K562 (cell line): ENCODE results near the gene PRRT2. TPM values are rescaled to one million over a fixed set of nuclear protein-coding genes. Genes with fewer than 3 reads are reported as not detected.

Experiments used
- ATAC-seq: fragments of 200-7000 bp; cut with Tn5 transposase; 3 replicates; pipeline ENCODE4 v1.9.1; 2020; ENCODE audit warnings: moderate library complexity
- BruUV-seq: library from RNA; stranded (reverse); fragments of 400-500 nt; replicated peaks from 2 replicates; lab custom pipeline; 2021; lab: Mats Ljungman, UMichigan
- CTCF ChIA-PET: fragments of 300-600 bp; formaldehyde crosslinking; extraction: SDS; loops from one replicate; lab custom pipeline; 2021; ENCODE audit warnings: low intra/inter-chr PET ratio; lab: Yijun Ruan, JAX
- POLR2A ChIA-PET: fragments of 300-600, 350-650 bp; sonication (Branson Sonifier 250); formaldehyde crosslinking; extraction: SDS; loops from one replicate; lab custom pipeline; 2021; ENCODE audit warnings: antibody characterized with exemption, inconsistent platforms; lab: Yijun Ruan, JAX
- DNase-seq, 4 experiments: peaks; one replicate each; pipeline versions ENCODE4 v3.0.0 to v3.0.0-alpha.2; 2011 to 2018; ENCODE audit warnings: low spot score in 3 of 4, mixed read lengths in 3 of 4; ENCODE audit errors: extremely low read depth in 1 of 4
- FAIRE-seq: peaks from 2 replicates; lab custom pipeline; 2011; peaks lifted over from hg19 to GRCh38; lab: Jason Lieb, UNC
- H2AFZ ChIP-seq: 2 replicates; pipeline ENCODE4 v1.6.0; 2011; ENCODE audit warnings: low read depth, low read length, control low read depth, inconsistent platforms
- H3K27ac ChIP-seq: fragments of 200-600 bp; 3 replicates; pipeline ENCODE4 v1.8.0; 2011; ENCODE audit warnings: low read depth, mild to moderate bottlenecking, control low read depth, inconsistent platforms, low read length, moderate library complexity, mixed read lengths; ENCODE audit errors: extremely low read depth
- H3K27me3 ChIP-seq, 2 experiments: fragments of 300-600 bp in 1 of 2; 2 replicates in 1 of 2; 3 replicates in 1 of 2; pipeline versions ENCODE4 v1.6.0 to v1.8.0; 2011; ENCODE audit warnings: inconsistent platforms in 2 of 2, low read length in 2 of 2, mild to moderate bottlenecking in 1 of 2, mixed read lengths in 1 of 2, moderate library complexity in 1 of 2; ENCODE audit not compliant: control insufficient read depth in 2 of 2, insufficient read depth in 2 of 2
- H3K36me3 ChIP-seq: fragments of 300-600 bp; 3 replicates; pipeline ENCODE4 v1.8.0; 2011; ENCODE audit warnings: mild to moderate bottlenecking, low read length, inconsistent platforms; ENCODE audit not compliant: control insufficient read depth, insufficient read depth
- H3K4me1 ChIP-seq, 2 experiments: fragments of 200-600 bp in 1 of 2; replicated peaks in 1 of 2; 2 replicates in 1 of 2; 3 replicates in 1 of 2; pipeline versions ENCODE4 v1.5.1 to v1.8.0; 2011; ENCODE audit warnings: inconsistent platforms in 2 of 2, low read length in 2 of 2, mild to moderate bottlenecking in 1 of 2, mixed read lengths in 1 of 2, moderate library complexity in 1 of 2; ENCODE audit not compliant: control insufficient read depth in 2 of 2, insufficient read depth in 2 of 2
- H3K4me2 ChIP-seq: 2 replicates; pipeline ENCODE4 v1.6.1; 2011; ENCODE audit warnings: low read length, control low read depth, inconsistent platforms, mixed read lengths; ENCODE audit not compliant: insufficient read depth
- H3K4me3 ChIP-seq: fragments of 200-600 bp; sonication (generic), shearing (Covaris generic); 2 replicates; pipeline ENCODE4 v1.5.1; 2016; ENCODE audit warnings: control low read depth, inconsistent platforms
- H3K79me2 ChIP-seq: fragments of 200-600 bp; 3 replicates; pipeline ENCODE4 v1.8.0; 2011; ENCODE audit warnings: low read length, inconsistent platforms; ENCODE audit not compliant: control insufficient read depth, insufficient read depth
- H3K9ac ChIP-seq, 2 experiments: 2 replicates each; pipeline versions ENCODE4 v1.6.0 to v1.6.1; 2011; ENCODE audit warnings: low read depth in 2 of 2, low read length in 2 of 2, control low read depth in 1 of 2, inconsistent platforms in 1 of 2, mild to moderate bottlenecking in 1 of 2, mixed read lengths in 1 of 2; ENCODE audit not compliant: insufficient read depth in 1 of 2
- H3K9me1 ChIP-seq: one replicate; pipeline ENCODE4 v1.6.0; 2011; ENCODE audit warnings: inconsistent platforms, mild to moderate bottlenecking, low read length, moderate library complexity; ENCODE audit not compliant: control insufficient read depth, insufficient read depth
- H3K9me3 ChIP-seq: replicated peaks from 2 replicates; pipeline ENCODE4 v1.5.1; 2011; ENCODE audit warnings: low read depth, low read length, inconsistent platforms; ENCODE audit not compliant: control insufficient read depth, insufficient read depth
- H4K20me1 ChIP-seq: replicated peaks from 2 replicates; pipeline ENCODE4 v1.6.1; 2011; ENCODE audit warnings: low read length, inconsistent platforms, mixed read lengths; ENCODE audit not compliant: control insufficient read depth, insufficient read depth
- ARID2 ChIP-seq: fragments of 450-650 bp; IDR thresholded peaks from 2 replicates; pipeline ENCODE4 v1.6.1; 2017; ENCODE audit warnings: antibody characterized with exemption, mild to moderate bottlenecking
- GATAD2A ChIP-seq: fragments of 450-650 bp; IDR thresholded peaks from 2 replicates; pipeline ENCODE4 v1.6.1; 2017
- KDM4B ChIP-seq, 2 experiments: fragments of 450-650 bp in 1 of 2; sonication (generic) in 1 of 2; IDR thresholded peaks; 2 replicates each; pipeline ENCODE4 v1.6.1; 2016 to 2017; ENCODE audit warnings: borderline replicate concordance in 2 of 2, antibody characterized with exemption in 1 of 2, low read depth in 1 of 2, mild to moderate bottlenecking in 1 of 2
- MYBL2 ChIP-seq, 2 experiments: fragments of 450-650 bp in 1 of 2; sonication (generic) in 1 of 2; formaldehyde crosslinking in 1 of 2; IDR thresholded peaks; 2 replicates each; pipeline versions ENCODE4 v1.6.1 to v1.8.1; 2017 to 2022; ENCODE audit warnings: borderline replicate concordance in 1 of 2, inconsistent platforms in 1 of 2, low read depth in 1 of 2, mild to moderate bottlenecking in 1 of 2, missing genetic modification reagents in 1 of 2, moderate library complexity in 1 of 2
- POLR2AphosphoS2 ChIP-seq: IDR thresholded peaks from 2 replicates; pipeline ENCODE4 v1.6.1; 2012; ENCODE audit warnings: low read length, improper control_type of control experiment
- RUNX1 ChIP-seq: sonication (generic); IDR thresholded peaks from 2 replicates; pipeline ENCODE4 v1.6.1; 2016; ENCODE audit warnings: antibody characterized with exemption, low read depth
- SMAD3 ChIP-seq: fragments of 450-650 bp; formaldehyde crosslinking; conservative IDR thresholded peaks from 2 replicates; pipeline ENCODE4 v1.4.0; 2020; ENCODE audit warnings: mild to moderate bottlenecking
- SMARCC2 ChIP-seq: fragments of 450-650 bp; IDR thresholded peaks from 2 replicates; pipeline ENCODE4 v1.6.1; 2017; ENCODE audit warnings: antibody characterized with exemption, moderate library complexity, mild to moderate bottlenecking, low read depth
- TRIM25 ChIP-seq: fragments of 450-650 bp; IDR thresholded peaks from 2 replicates; pipeline ENCODE4 v1.7.0; 2016; ENCODE audit warnings: borderline replicate concordance
- ZKSCAN8 ChIP-seq: fragments of 200-800 bp; sonication (Bioruptor generic); IDR thresholded peaks from 2 replicates; pipeline ENCODE4 v1.6.1; 2016; ENCODE audit warnings: missing genetic modification characterization, missing compliant biosample characterization
- ZNF444 ChIP-seq: fragments of 250-450 bp; sonication (Bioruptor Pico); IDR thresholded peaks from 2 replicates; pipeline ENCODE4 v1.4.0; 2020; ENCODE audit warnings: mild to moderate bottlenecking, moderate library complexity
- WGBS: fragments of 100-300 bp; shearing (Covaris generic); methylation state at CpG from one replicate; pipeline ENCODE4 v1.1.6; 2016; ENCODE audit warnings: low coverage, mixed read lengths; ENCODE audit not compliant: insufficient coverage; ENCODE audit errors: missing lambda C conversion rate; 5-methylcytosine and 5-hydroxymethylcytosine counted together
- in situ Hi-C: fragments of 300-500 bp; cut with MboI; formaldehyde crosslinking; loops from 4 replicates; pipeline ENCODE4 v1.15.0; 2018; ENCODE audit warnings: inconsistent platforms, mixed read lengths
- intact Hi-C: fragments of 100-400 bp; cut with micrococcal nuclease; formaldehyde crosslinking; loops from 2 replicates; pipeline ENCODE4 v1.14.2; 2022
- polyA plus RNA-seq, 8 experiments: library from polyadenylated mRNA; depleted of rRNA in 4 of 8; stranded (reverse) in 5 of 8; unstranded in 3 of 8; fragments of >200 nt; fragmentation: Nextera tagmentation in 2 of 8; fragmentation: Illumina TruSeq in 1 of 8; extraction: Ambion mirVana in 2 of 8; extraction: Trizol in 1 of 8; gene quantifications; 2 replicates each; pipeline versions ENCODE4 v1.2.1 to v1.2.3, GENCODE V29; 2011 to 2014; ENCODE audit warnings: inconsistent platforms in 1 of 8, missing spikeins in 1 of 8
- total RNA-seq, 7 experiments: library from RNA; depleted of rRNA in 6 of 7; stranded (reverse); fragments of >200 nt in 6 of 7; fragmentation: Illumina TruSeq in 2 of 7; extraction: Trizol in 2 of 7; gene quantifications; 2 replicates each; pipeline versions ENCODE4 v1.2.1 to v1.2.3, GENCODE V29; 2011 to 2021; ENCODE audit warnings: low replicate concordance in 1 of 7
- TF ChIP-seq, protein P1 (sequence below): fragments of 250-450 bp; sonication (Bioruptor Pico); IDR thresholded peaks from 2 replicates; pipeline ENCODE4 v1.5.0; 2021
- TF ChIP-seq, protein P2 (sequence below): IDR thresholded peaks from 2 replicates; pipeline ENCODE4 v1.6.1; 2012; ENCODE audit warnings: low read depth, low read length, improper control_type of control experiment, borderline replicate concordance
- TF ChIP-seq, protein P3 (sequence below): fragments of 250-450 bp; sonication (Bioruptor Pico); IDR thresholded peaks from 2 replicates; pipeline ENCODE4 v1.4.0; 2020; ENCODE audit warnings: mild to moderate bottlenecking, moderate library complexity

PRRT2 gene
- total and polyA plus RNA-seq, 9 of the 15 experiments (the other 6 are each of a cell fraction or from before 2014, with no cell fraction given) = 0.11 to 1.0 (median 0.42) TPM; not detected in 2

DNA sequence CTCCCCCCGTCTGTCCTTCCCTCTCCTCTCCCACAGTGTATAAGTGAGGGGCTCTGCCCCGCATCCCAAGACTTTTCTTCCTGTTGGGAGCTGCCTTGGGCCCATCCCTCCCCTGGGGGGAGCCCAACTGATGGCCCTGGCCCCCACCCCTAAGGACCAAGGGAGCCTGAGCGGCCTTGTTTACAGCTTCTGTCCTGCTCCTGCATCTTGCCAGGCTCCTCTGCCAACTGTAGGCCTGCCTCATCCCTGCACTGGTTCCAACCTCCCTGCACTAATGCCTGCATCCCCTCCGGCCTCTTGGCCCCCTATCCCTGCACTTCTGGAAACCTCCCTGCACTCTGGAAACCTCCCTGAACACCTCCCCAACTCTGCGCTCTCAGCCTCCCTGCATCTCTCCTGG lies 2.6 kb downstream of the PRRT2 start:
- Histone ChIP-seq H3K27ac (no peak overlapping the region), H3K9me1 (no peaks in the 10 kb centered on the region), H3K4me2 (no peak overlapping the region), H2AFZ (no peak overlapping the region), H4K20me1 (peaks cover 11% of the 10 kb centered on the region; the same call in 1 of the 2 replicates), H3K9ac (peak overlapping the region in 1 of 2 experiments; percentile 37; a peak in 1 of 4 replicates), H3K9me3 (no peaks in the 10 kb centered on the region), H3K4me3 (no peak overlapping the region), H3K79me2 (peaks cover 32% of the 10 kb centered on the region), H3K36me3 (peaks cover 31% of the 10 kb centered on the region), H3K27me3 (no peaks in the 10 kb centered on the region), H3K4me1 (peaks cover 31 to 75% of the 10 kb centered on the region in 2 experiments)
- ChIA-PET CTCF (no interaction called here), POLR2A (no interaction called here)
- FAIRE-seq = no peak
- in situ Hi-C loops = no loop called here
- intact Hi-C loops = loop anchor here (10.0 kb wide), 1 partner anchor 210 kb away; the partner anchor contains the start of gene C16orf92
- BruUV-seq = no TSS peak
- ATAC-seq = no peak
- 86% methylated on average over 3 of the region's 5 CpGs for WGBS
- no peak for DNase-seq
- TF ChIP-seq MYBL2 (IDR thresholded peaks at IDR 0.05; ENCODE audit: low read depth) (no peak), MYBL2 (CRISPR knock-in tag; IDR thresholded peaks at IDR 0.05; ENCODE audit: borderline replicate concordance) (no peak), ZNF444 (CRISPR knock-in tag) (no peak), RUNX1 (no peak), SMAD3 (CRISPR knock-in tag) (no peak), ZKSCAN8 (CRISPR knock-in tag) (no peak), POLR2AphosphoS2 (no peak), GATAD2A (no peak), ARID2 (no peak), TRIM25 (no peak), SMARCC2 (no peak), KDM4B (IDR thresholded peaks at IDR 0.05; ENCODE audit: borderline replicate concordance in 2 of 2, low read depth in 1 of 2) (no peak)
- TF ChIP-seq, protein P1, sequence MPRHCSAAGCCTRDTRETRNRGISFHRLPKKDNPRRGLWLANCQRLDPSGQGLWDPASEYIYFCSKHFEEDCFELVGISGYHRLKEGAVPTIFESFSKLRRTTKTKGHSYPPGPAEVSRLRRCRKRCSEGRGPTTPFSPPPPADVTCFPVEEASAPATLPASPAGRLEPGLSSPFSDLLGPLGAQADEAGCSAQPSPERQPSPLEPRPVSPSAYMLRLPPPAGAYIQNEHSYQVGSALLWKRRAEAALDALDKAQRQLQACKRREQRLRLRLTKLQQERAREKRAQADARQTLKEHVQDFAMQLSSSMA (CRISPR knock-in tag) = no peak
- TF ChIP-seq, protein P2, sequence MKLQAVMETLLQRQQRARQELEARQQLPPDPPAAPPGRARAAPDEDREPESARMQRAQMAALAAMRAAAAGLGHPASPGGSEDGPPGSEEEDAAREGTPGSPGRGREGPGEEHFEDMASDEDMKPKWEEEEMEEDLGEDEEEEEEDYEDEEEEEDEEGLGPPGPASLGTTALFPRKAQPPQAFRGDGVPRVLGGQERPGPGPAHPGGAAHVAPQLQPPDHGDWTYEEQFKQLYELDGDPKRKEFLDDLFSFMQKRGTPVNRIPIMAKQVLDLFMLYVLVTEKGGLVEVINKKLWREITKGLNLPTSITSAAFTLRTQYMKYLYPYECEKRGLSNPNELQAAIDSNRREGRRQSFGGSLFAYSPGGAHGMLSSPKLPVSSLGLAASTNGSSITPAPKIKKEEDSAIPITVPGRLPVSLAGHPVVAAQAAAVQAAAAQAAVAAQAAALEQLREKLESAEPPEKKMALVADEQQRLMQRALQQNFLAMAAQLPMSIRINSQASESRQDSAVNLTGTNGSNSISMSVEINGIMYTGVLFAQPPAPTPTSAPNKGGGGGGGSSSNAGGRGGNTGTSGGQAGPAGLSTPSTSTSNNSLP = no peak
- TF ChIP-seq, protein P3, sequence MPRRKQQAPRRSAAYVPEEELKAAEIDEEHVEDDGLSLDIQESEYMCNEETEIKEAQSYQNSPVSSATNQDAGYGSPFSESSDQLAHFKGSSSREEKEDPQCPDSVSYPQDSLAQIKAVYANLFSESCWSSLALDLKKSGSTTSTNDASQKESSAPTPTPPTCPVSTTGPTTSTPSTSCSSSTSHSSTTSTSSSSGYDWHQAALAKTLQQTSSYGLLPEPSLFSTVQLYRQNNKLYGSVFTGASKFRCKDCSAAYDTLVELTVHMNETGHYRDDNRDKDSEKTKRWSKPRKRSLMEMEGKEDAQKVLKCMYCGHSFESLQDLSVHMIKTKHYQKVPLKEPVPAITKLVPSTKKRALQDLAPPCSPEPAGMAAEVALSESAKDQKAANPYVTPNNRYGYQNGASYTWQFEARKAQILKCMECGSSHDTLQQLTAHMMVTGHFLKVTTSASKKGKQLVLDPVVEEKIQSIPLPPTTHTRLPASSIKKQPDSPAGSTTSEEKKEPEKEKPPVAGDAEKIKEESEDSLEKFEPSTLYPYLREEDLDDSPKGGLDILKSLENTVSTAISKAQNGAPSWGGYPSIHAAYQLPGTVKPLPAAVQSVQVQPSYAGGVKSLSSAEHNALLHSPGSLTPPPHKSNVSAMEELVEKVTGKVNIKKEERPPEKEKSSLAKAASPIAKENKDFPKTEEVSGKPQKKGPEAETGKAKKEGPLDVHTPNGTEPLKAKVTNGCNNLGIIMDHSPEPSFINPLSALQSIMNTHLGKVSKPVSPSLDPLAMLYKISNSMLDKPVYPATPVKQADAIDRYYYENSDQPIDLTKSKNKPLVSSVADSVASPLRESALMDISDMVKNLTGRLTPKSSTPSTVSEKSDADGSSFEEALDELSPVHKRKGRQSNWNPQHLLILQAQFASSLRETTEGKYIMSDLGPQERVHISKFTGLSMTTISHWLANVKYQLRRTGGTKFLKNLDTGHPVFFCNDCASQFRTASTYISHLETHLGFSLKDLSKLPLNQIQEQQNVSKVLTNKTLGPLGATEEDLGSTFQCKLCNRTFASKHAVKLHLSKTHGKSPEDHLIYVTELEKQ = no peak
